ENCODE results near the gene ABTB2.

Gene ABTB2

GRCh38 chr11:34308913-34309585 is 48.8 kb downstream of the ABTB2 start:
- DNase-seq: no peak
- no peaks in the 10 kb centered on the region for H3K36me3 Mint-ChIP-seq
- CTCF ChIA-PET: interaction anchor here (1.2 kb wide), 1 partner anchor 32 kb away, joined by 3 read pairs; no protein-coding TSS in a partner anchor
- H3K4me3 Mint-ChIP-seq: no peak overlapping the region
- H3K27ac Mint-ChIP-seq: no peak overlapping the region
- H3K4me1 Mint-ChIP-seq: peaks cover 32% of the 10 kb centered on the region
- H3K27me3 Mint-ChIP-seq: peaks cover 34% of the 10 kb centered on the region
- H3K9me3 Mint-ChIP-seq: no peaks in the 10 kb centered on the region

- Mint-ChIP-seq H3K4me1 (peaks cover 28% of the 10 kb centered on the region), H3K4me3 (no peak overlapping the region), H3K27ac (no peak overlapping the region), H3K27me3 (peaks cover 28% of the 10 kb centered on the region), H3K9me3 (no peaks in the 10 kb centered on the region), H3K36me3 (no peaks in the 10 kb centered on the region)
- no peak for DNase-seq
- CTCF ChIA-PET: interaction anchor here (0.9 kb wide), 1 partner anchor 134 kb away, joined by 3 read pairs; no protein-coding TSS in a partner anchor
These were observed 49.5 kb downstream of the ABTB2 start for GRCh38 chr11:34308049-34308912.

- Mint-ChIP-seq H3K27ac (no peak overlapping the region), H3K4me3 (no peak overlapping the region), H3K27me3 (peaks cover 13% of the 10 kb centered on the region), H3K4me1 (peaks cover 21% of the 10 kb centered on the region), H3K36me3 (no peaks in the 10 kb centered on the region), H3K9me3 (no peaks in the 10 kb centered on the region)
- DNase-seq: no peak
- CTCF ChIA-PET: no interaction called here
These were observed 52.0 kb downstream of the ABTB2 start for GRCh38 chr11:34305780-34306179.

- CTCF ChIA-PET: no interaction called here
- Mint-ChIP-seq H3K4me3 (no peak overlapping the region), H3K9me3 (no peaks in the 10 kb centered on the region), H3K27ac (no peak overlapping the region), H3K4me1 (peaks cover 21% of the 10 kb centered on the region), H3K36me3 (no peaks in the 10 kb centered on the region), H3K27me3 (peaks cover 8% of the 10 kb centered on the region)
- DNase-seq: no peak
These were observed 52.6 kb downstream of the ABTB2 start for GRCh38 chr11:34305193-34305592.

- CTCF ChIA-PET: no interaction called here
- Mint-ChIP-seq H3K9me3 (no peaks in the 10 kb centered on the region), H3K27ac (no peak overlapping the region), H3K4me3 (no peak overlapping the region), H3K36me3 (no peaks in the 10 kb centered on the region), H3K4me1 (peaks cover 4% of the 10 kb centered on the region), H3K27me3 (peaks cover 11% of the 10 kb centered on the region)
- DNase-seq: no peak
These were observed 54.7 kb downstream of the ABTB2 start for GRCh38 chr11:34303028-34303570.

- CTCF ChIA-PET: interaction anchor here (1.8 kb wide), 1 partner anchor 11 kb away, joined by 4 read pairs; no protein-coding TSS in a partner anchor
- no peak overlapping the region for H3K4me3 Mint-ChIP-seq
- peaks cover 2% of the 10 kb centered on the region for H3K4me1 Mint-ChIP-seq
- no peak overlapping the region for H3K27ac Mint-ChIP-seq
- H3K27me3 Mint-ChIP-seq: peaks cover 9% of the 10 kb centered on the region
- no peak for DNase-seq
- no peaks in the 10 kb centered on the region for H3K9me3 Mint-ChIP-seq
- no peaks in the 10 kb centered on the region for H3K36me3 Mint-ChIP-seq
These were observed 55.5 kb downstream of the ABTB2 start for GRCh38 chr11:34302046-34302921.

- CTCF ChIA-PET: interaction anchor here (1.8 kb wide), 1 partner anchor 12 kb away, joined by 4 read pairs; no protein-coding TSS in a partner anchor
- no peak for DNase-seq
- Mint-ChIP-seq H3K4me3 (no peak overlapping the region), H3K27ac (no peak overlapping the region), H3K27me3 (peaks cover 7% of the 10 kb centered on the region), H3K9me3 (no peaks in the 10 kb centered on the region), H3K36me3 (no peaks in the 10 kb centered on the region), H3K4me1 (peaks cover 2% of the 10 kb centered on the region)
These were observed 56.9 kb downstream of the ABTB2 start for GRCh38 chr11:34300926-34301295.

GRCh38 chr11:34300026-34300925 is 57.5 kb downstream of the ABTB2 start:
- CTCF ChIA-PET: interaction anchor here (0.8 kb wide), 1 partner anchor 15 kb away, joined by 3 read pairs; no protein-coding TSS in a partner anchor

GRCh38 chr11:34299284-34299972 is 58.4 kb downstream of the ABTB2 start:
- CTCF ChIA-PET: interaction anchor here (0.8 kb wide), 1 partner anchor 14 kb away, joined by 3 read pairs; no protein-coding TSS in a partner anchor
- no peak for DNase-seq
- Mint-ChIP-seq H3K27ac (no peak overlapping the region), H3K4me3 (no peak overlapping the region), H3K27me3 (peaks cover 8% of the 10 kb centered on the region), H3K4me1 (peaks cover 2% of the 10 kb centered on the region), H3K36me3 (no peaks in the 10 kb centered on the region), H3K9me3 (no peaks in the 10 kb centered on the region)

More at GRCh38 chr11:34300026-34300925, 57.5 kb downstream of the ABTB2 start:
- Mint-ChIP-seq H3K36me3 (no peaks in the 10 kb centered on the region), H3K4me1 (peaks cover 2% of the 10 kb centered on the region), H3K4me3 (no peak overlapping the region), H3K9me3 (no peaks in the 10 kb centered on the region), H3K27ac (no peak overlapping the region), H3K27me3 (peaks cover 7% of the 10 kb centered on the region)
- DNase-seq: no peak

GRCh38 chr11:34298871-34299270 is 58.9 kb downstream of the ABTB2 start:
- H3K27ac Mint-ChIP-seq: no peak overlapping the region
- H3K4me3 Mint-ChIP-seq: no peak overlapping the region
- H3K9me3 Mint-ChIP-seq: no peaks in the 10 kb centered on the region
- CTCF ChIA-PET: interaction anchor here (0.8 kb wide), 1 partner anchor 13 kb away, joined by 3 read pairs; no protein-coding TSS in a partner anchor
- no peaks in the 10 kb centered on the region for H3K36me3 Mint-ChIP-seq
- peaks cover 12% of the 10 kb centered on the region for H3K27me3 Mint-ChIP-seq
- no peak for DNase-seq
- peaks cover 2% of the 10 kb centered on the region for H3K4me1 Mint-ChIP-seq

- peaks cover 2% of the 10 kb centered on the region for H3K4me1 Mint-ChIP-seq
- CTCF ChIA-PET: interaction anchor here (0.9 kb wide), 1 partner anchor 122 kb away, joined by 3 read pairs; no protein-coding TSS in a partner anchor
- H3K36me3 Mint-ChIP-seq: no peaks in the 10 kb centered on the region
- H3K27me3 Mint-ChIP-seq: peaks cover 21% of the 10 kb centered on the region
- no peaks in the 10 kb centered on the region for H3K9me3 Mint-ChIP-seq
- no peak overlapping the region for H3K27ac Mint-ChIP-seq
- no peak overlapping the region for H3K4me3 Mint-ChIP-seq
- DNase-seq: no peak
These were observed 61.4 kb downstream of the ABTB2 start for GRCh38 chr11:34296412-34296811.

- DNase-seq: no peak
- no peak overlapping the region for H3K4me3 Mint-ChIP-seq
- peaks cover 13% of the 10 kb centered on the region for H3K27me3 Mint-ChIP-seq
- no peaks in the 10 kb centered on the region for H3K36me3 Mint-ChIP-seq
- no peak overlapping the region for H3K27ac Mint-ChIP-seq
- no peaks in the 10 kb centered on the region for H3K4me1 Mint-ChIP-seq
- CTCF ChIA-PET: no interaction called here
- no peaks in the 10 kb centered on the region for H3K9me3 Mint-ChIP-seq
These were observed 65.3 kb downstream of the ABTB2 start for GRCh38 chr11:34292546-34292945.
